ENCODE measurements around the gene FLNA. TPM values are rescaled to one million over a fixed set of nuclear protein-coding genes. Genes with fewer than 3 reads are reported as not detected.

The FLNA gene
- total and polyA plus RNA-seq, 10 donors, result 259 to 1,447 (median 600) TPM

- Histone ChIP-seq H3K27me3 (replicated peaks in 1 of 7) (no peaks in the 10 kb centered on the region), H3K36me3 (no peaks in the 10 kb centered on the region), H3K4me3 (no peak overlapping the region), H3K27ac (peak overlapping the region in 3 of 8 donors; percentile 8 to 66 (median 18)), H3K9me3 (no peaks in the 10 kb centered on the region), H3K4me1 (peaks cover 0 to 28% (median 13%) of the 10 kb centered on the region in 6 donors)
- TF ChIP-seq CTCF (IDR thresholded peaks at IDR 0.05 in 8 of 11, conservative IDR thresholded peaks at IDR 0.05 in 3 of 11), result no peak
- no peak for TF ChIP-seq POLR2AphosphoS5 (IDR thresholded peaks at IDR 0.05)
- TF ChIP-seq POLR2A (IDR thresholded peaks at IDR 0.05), result no peak
- peak; percentile 64 for DNase-seq
- WGBS, 5 donors, result 77 to 87% (median 86%) methylated on average over 17 to 19 of the region's 19 CpGs
- intact Hi-C loops (cut with DNase I; ENCODE audit: low total_unique reads), result no loop called here
Measured at GRCh38 chrX:154310616-154311536, 63.6 kb downstream of the FLNA start.

GRCh38 chrX:154309041-154309775 is 65.2 kb downstream of the FLNA start:
- Histone ChIP-seq H3K4me3 (no peak overlapping the region), H3K9me3 (no peaks in the 10 kb centered on the region), H3K36me3 (no peaks in the 10 kb centered on the region), H3K27ac (peak overlapping the region in 1 of 8 donors; percentile 22), H3K27me3 (replicated peaks in 1 of 7) (no peaks in the 10 kb centered on the region), H3K4me1 (peaks cover 0 to 43% (median 13%) of the 10 kb centered on the region in 6 donors)
- peak; percentile 62 for DNase-seq
- intact Hi-C loops (cut with DNase I; ENCODE audit: low total_unique reads), result no loop called here
- no peak for TF ChIP-seq POLR2AphosphoS5 (IDR thresholded peaks at IDR 0.05)
- no peak for TF ChIP-seq POLR2A (IDR thresholded peaks at IDR 0.05)
- TF ChIP-seq CTCF (IDR thresholded peaks at IDR 0.05 in 8 of 11, conservative IDR thresholded peaks at IDR 0.05 in 3 of 11), result no peak
- WGBS, 5 donors, result 81 to 97% (median 87%) methylated on average over 9 to 16 of the region's 16 CpGs

- no peaks in the 10 kb centered on the region for H3K9me3 ChIP-seq
- WGBS, 5 donors, result 51 to 68% (median 53%) methylated on average over 6 to 9 of the region's 9 CpGs
- no peaks in the 10 kb centered on the region for H3K36me3 ChIP-seq
- H3K4me3 ChIP-seq, result no peak overlapping the region
- no peak for TF ChIP-seq POLR2A (IDR thresholded peaks at IDR 0.05)
- TF ChIP-seq POLR2AphosphoS5 (IDR thresholded peaks at IDR 0.05), result peak in 1 of 3 donors; percentile 13
- peak; percentile 71 to 91 (median 87) for TF ChIP-seq CTCF (IDR thresholded peaks at IDR 0.05 in 8 of 11, conservative IDR thresholded peaks at IDR 0.05 in 3 of 11)
- no peaks in the 10 kb centered on the region for H3K27me3 ChIP-seq (replicated peaks in 1 of 7)
- peak; percentile 87 for DNase-seq
- H3K4me1 ChIP-seq, result peaks cover 0 to 41% (median 13%) of the 10 kb centered on the region in 6 donors
- intact Hi-C loops (cut with DNase I; ENCODE audit: low total_unique reads), result no loop called here
- H3K27ac ChIP-seq, result peak overlapping the region in 3 of 8 donors; percentile 13 to 35 (median 22)
Measured at GRCh38 chrX:154308108-154308946, 66.1 kb downstream of the FLNA start.
